SK-N-SH (cell line): ENCODE data around the gene ST8SIA6. TPM values are rescaled to one million over a fixed set of nuclear protein-coding genes. Genes with fewer than 3 reads are reported as not detected.

Experiments used
- CTCF ChIA-PET: fragments of 300-600, 350-600 bp; formaldehyde crosslinking; extraction: SDS; loops from one replicate; lab custom pipeline; 2021; lab: Yijun Ruan, JAX
- POLR2A ChIA-PET: fragments of 350-600 bp; sonication (Branson Sonifier 250); formaldehyde crosslinking; extraction: SDS; loops from one replicate; lab custom pipeline; 2020; ENCODE audit warnings: antibody characterized with exemption, inconsistent platforms; lab: Yijun Ruan, JAX
- DNase-seq: peaks from one replicate; pipeline ENCODE4 v3.0.0; 2012
- H2AFZ ChIP-seq: fragments of 200-600 bp; sonication (generic); 2 replicates; pipeline ENCODE4 v1.8.1; 2016; ENCODE audit warnings: antibody characterized with exemption, mild to moderate bottlenecking, low read depth
- H3F3A ChIP-seq: fragments of 200-600 bp; sonication (generic); replicated peaks from 2 replicates; pipeline ENCODE3; 2016; ENCODE audit warnings: antibody characterized with exemption, mild to moderate bottlenecking; ENCODE audit not compliant: insufficient read depth
- H3K27ac ChIP-seq, 2 experiments: fragments of 200-500 bp in 1 of 2; fragments of 200-600 bp in 1 of 2; sonication (Bioruptor generic) in 1 of 2; sonication (generic), shearing (Covaris generic) in 1 of 2; 2 replicates each; pipeline versions ENCODE4 v1.5.1 to v1.6.1; 2014 to 2016; ENCODE audit warnings: low read depth in 2 of 2, inconsistent platforms in 1 of 2, low read length in 1 of 2, mild to moderate bottlenecking in 1 of 2, mixed read lengths in 1 of 2
- H3K27me3 ChIP-seq: fragments of 200-600 bp; sonication (generic), shearing (Covaris generic); 2 replicates; pipeline ENCODE4 v1.6.1; 2016; ENCODE audit warnings: mixed run types; ENCODE audit not compliant: insufficient read depth
- H3K36me3 ChIP-seq, 2 experiments: fragments of 200-500 bp in 1 of 2; fragments of 200-600 bp in 1 of 2; sonication (Bioruptor generic) in 1 of 2; sonication (generic) in 1 of 2; replicated peaks in 1 of 2; 2 replicates each; pipeline versions ENCODE3 to v1.5.1; 2014 to 2016; ENCODE audit warnings: low read length in 1 of 2, mild to moderate bottlenecking in 1 of 2; ENCODE audit not compliant: insufficient read depth in 2 of 2, control insufficient read depth in 1 of 2
- H3K4me1 ChIP-seq, 2 experiments: fragments of 200-500 bp in 1 of 2; fragments of 200-600 bp in 1 of 2; sonication (Bioruptor generic) in 1 of 2; sonication (generic), shearing (Covaris generic) in 1 of 2; 2 replicates each; pipeline versions ENCODE4 v1.5.1 to v1.6.1; 2014 to 2016; ENCODE audit warnings: low read depth in 1 of 2, low read length in 1 of 2, mixed run types in 1 of 2; ENCODE audit not compliant: insufficient read depth in 2 of 2, control insufficient read depth in 1 of 2
- H3K4me2 ChIP-seq: fragments of 200-600 bp; sonication (generic), shearing (Covaris generic); 2 replicates; pipeline ENCODE4 v1.6.1; 2017; ENCODE audit warnings: mixed run types
- H3K4me3 ChIP-seq, 2 experiments: fragments of 200-500 bp in 1 of 2; fragments of 200-600 bp in 1 of 2; sonication (Bioruptor generic) in 1 of 2; sonication (generic), shearing (Covaris generic) in 1 of 2; 2 replicates each; pipeline versions ENCODE4 v1.5.1 to v1.8.1; 2014 to 2016; ENCODE audit warnings: low read depth in 2 of 2, inconsistent platforms in 1 of 2, low read length in 1 of 2, mild to moderate bottlenecking in 1 of 2, mixed read lengths in 1 of 2, moderate library complexity in 1 of 2
- H3K79me2 ChIP-seq: fragments of 200-600 bp; sonication (generic); 2 replicates; pipeline ENCODE4 v1.8.1; 2017; ENCODE audit warnings: mild to moderate bottlenecking; ENCODE audit not compliant: insufficient read depth
- H3K9ac ChIP-seq: fragments of 200-600 bp; sonication (generic); 2 replicates; pipeline ENCODE4 v1.6.1; 2017; ENCODE audit warnings: mixed run types
- H3K9me2 ChIP-seq: fragments of 200-600 bp; sonication (generic); 2 replicates; pipeline ENCODE4 v1.6.1; 2017; ENCODE audit warnings: mixed run types
- H3K9me3 ChIP-seq: fragments of 200-600 bp; sonication (generic); 2 replicates; pipeline ENCODE4 v1.6.1; 2017; ENCODE audit warnings: mixed run types, mild to moderate bottlenecking, moderate library complexity
- H4K20me1 ChIP-seq: fragments of 200-600 bp; sonication (generic); 2 replicates; pipeline ENCODE4 v1.6.1; 2017; ENCODE audit warnings: mild to moderate bottlenecking, mixed run types; ENCODE audit not compliant: insufficient read depth
- CHD2 ChIP-seq: fragments of 150-350 bp; IDR thresholded peaks from 2 replicates; pipeline ENCODE4 v1.6.1; 2018; ENCODE audit warnings: low read length; ENCODE audit not compliant: partially characterized antibody
- EP300 ChIP-seq, 2 experiments: IDR thresholded peaks; 2 replicates each; pipeline versions ENCODE4 v1.4.0 to v1.6.1; 2012; ENCODE audit warnings: borderline replicate concordance in 1 of 2, low read depth in 1 of 2, low read length in 1 of 2
- FOXJ3 ChIP-seq: sonication (generic); formaldehyde crosslinking; IDR thresholded peaks from 2 replicates; pipeline ENCODE4 v1.5.1; 2020; ENCODE audit warnings: mild to moderate bottlenecking, missing genetic modification reagents
- FOXM1 ChIP-seq: IDR thresholded peaks from 2 replicates; pipeline ENCODE4 v1.4.0; 2012; ENCODE audit warnings: low read depth, mild to moderate bottlenecking
- JUND ChIP-seq: IDR thresholded peaks from 2 replicates; pipeline ENCODE4 v1.4.0; 2012
- MEF2A ChIP-seq: IDR thresholded peaks from 2 replicates; pipeline ENCODE4 v1.4.0; 2012; ENCODE audit warnings: low read depth, borderline replicate concordance
- POLR2AphosphoS5 ChIP-seq: IDR thresholded peaks from 2 replicates; pipeline ENCODE4 v1.6.1; 2012; ENCODE audit warnings: low read depth, low read length
- RAD21 ChIP-seq: IDR thresholded peaks from 2 replicates; pipeline ENCODE4 v1.6.1; 2012; ENCODE audit warnings: mild to moderate bottlenecking, low read length
- RFX5 ChIP-seq: IDR thresholded peaks from 2 replicates; pipeline ENCODE4 v1.6.1; 2012; ENCODE audit warnings: mild to moderate bottlenecking, improper control_type of control experiment, low read length
- TAF1 ChIP-seq: IDR thresholded peaks from 2 replicates; pipeline ENCODE4 v1.6.1; 2012; ENCODE audit warnings: low read depth, mild to moderate bottlenecking, low read length, moderate library complexity, borderline replicate concordance
- YY1 ChIP-seq: IDR thresholded peaks from 2 replicates; pipeline ENCODE4 v1.4.0; 2012; ENCODE audit warnings: low read depth, mild to moderate bottlenecking
- WGBS: methylation state at CpG from one replicate; pipeline ENCODE4 v1.1.6; 2017; ENCODE audit warnings: low lambda C conversion rate; 5-methylcytosine and 5-hydroxymethylcytosine counted together
- polyA plus RNA-seq, 3 experiments: library from polyadenylated mRNA; depleted of rRNA; stranded (reverse); fragments of >200 nt; gene quantifications; 2 replicates each; pipeline ENCODE4 v1.2.3, GENCODE V29; 2012
- TF ChIP-seq, protein P1 (sequence below): fragments of 150-350 bp; IDR thresholded peaks from 2 replicates; pipeline ENCODE4 v1.6.1; 2017; ENCODE audit warnings: antibody characterized with exemption, low read length, low read depth, borderline replicate concordance
- TF ChIP-seq, protein P2 (sequence below): fragments of 200-600 bp; sonication (generic); IDR thresholded peaks from 2 replicates; pipeline ENCODE4 v1.6.1; 2017; ENCODE audit warnings: antibody characterized with exemption, mild to moderate bottlenecking, moderate library complexity

The ST8SIA6 gene
- polyA plus RNA-seq, 1 of the 3 experiments (the other 2 are of a cell fraction): 0.03 TPM

DNA sequence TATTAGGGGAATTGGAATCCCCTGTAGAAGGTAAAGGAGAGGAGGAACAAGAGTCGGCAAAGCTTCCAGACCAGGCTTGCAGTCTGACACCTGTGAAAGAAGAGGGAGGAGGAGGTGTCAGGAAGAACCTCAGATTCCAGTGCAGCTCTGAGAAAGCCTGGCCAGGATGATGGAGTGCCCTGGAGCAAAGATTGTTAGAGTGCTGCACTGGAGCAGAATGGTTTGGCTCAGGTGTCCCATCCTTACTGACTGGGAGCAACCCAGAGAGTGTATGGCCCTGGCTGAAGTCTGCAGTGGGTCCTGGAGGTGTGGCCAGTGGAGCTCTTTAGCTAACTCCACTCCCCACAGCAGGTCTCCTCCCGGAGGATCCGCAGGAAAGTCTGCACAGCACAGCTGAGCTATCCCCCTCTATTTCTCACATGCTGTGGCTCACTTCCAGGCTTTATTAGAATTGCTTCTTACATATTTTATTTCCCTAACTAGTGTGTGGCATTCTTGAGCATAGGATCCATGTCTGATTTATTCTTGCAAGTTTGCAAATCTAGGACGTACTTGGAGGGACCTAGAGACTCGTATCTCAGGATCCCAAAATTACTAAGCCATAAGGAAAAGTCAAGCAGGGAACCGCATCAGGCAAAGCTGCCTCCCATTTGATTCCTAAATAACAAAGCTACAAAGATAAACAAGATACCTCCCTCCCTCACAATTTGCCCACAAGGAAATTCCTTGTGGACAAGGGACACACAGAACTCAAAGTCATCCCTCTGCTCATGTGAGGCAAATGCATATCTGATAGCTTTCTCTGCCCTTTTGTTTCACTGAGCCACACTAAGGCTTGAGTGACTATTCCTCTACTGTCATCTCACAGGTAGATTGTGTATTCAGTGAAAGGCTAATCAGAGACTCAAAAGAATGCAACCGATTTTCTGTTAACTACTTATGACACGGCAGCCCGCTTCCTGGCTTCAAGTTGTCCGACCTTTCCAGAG, 167.5 kb downstream of the ST8SIA6 start:
- no peak overlapping the region for H3K4me3 ChIP-seq
- TF ChIP-seq MEF2A (no peak), JUND (no peak), EP300 (IDR thresholded peaks at IDR 0.05; ENCODE audit: borderline replicate concordance in 1 of 2, low read depth in 1 of 2, low read length in 1 of 2) (no peak), RAD21 (no peak), YY1 (no peak), CHD2 (no peak), FOXJ3 (CRISPR knock-in tag) (no peak), RFX5 (no peak)
- TF ChIP-seq, protein P1, sequence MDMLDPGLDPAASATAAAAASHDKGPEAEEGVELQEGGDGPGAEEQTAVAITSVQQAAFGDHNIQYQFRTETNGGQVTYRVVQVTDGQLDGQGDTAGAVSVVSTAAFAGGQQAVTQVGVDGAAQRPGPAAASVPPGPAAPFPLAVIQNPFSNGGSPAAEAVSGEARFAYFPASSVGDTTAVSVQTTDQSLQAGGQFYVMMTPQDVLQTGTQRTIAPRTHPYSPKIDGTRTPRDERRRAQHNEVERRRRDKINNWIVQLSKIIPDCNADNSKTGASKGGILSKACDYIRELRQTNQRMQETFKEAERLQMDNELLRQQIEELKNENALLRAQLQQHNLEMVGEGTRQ: no peak
- no peaks in the 10 kb centered on the region for H3K79me2 ChIP-seq
- CTCF ChIA-PET: interaction anchor here (0.7 to 1.2 kb wide), 5 partner anchors 19 to 459 kb away, joined by 3 to 4 read pairs (median 4); no protein-coding TSS in a partner anchor
- no peaks in the 10 kb centered on the region for H4K20me1 ChIP-seq
- no peaks in the 10 kb centered on the region for H3K9me2 ChIP-seq
- H3K4me1 ChIP-seq: no peaks in the 10 kb centered on the region
- 66% methylated on average over 10 of the region's 10 CpGs for WGBS
- no peaks in the 10 kb centered on the region for H3K9me3 ChIP-seq
- no peaks in the 10 kb centered on the region; the same call in 1 of the 2 replicates for H3K27me3 ChIP-seq
- no peak overlapping the region for H3K4me2 ChIP-seq
- no peak for DNase-seq
- H3K36me3 ChIP-seq: no peaks in the 10 kb centered on the region
- no peak overlapping the region for H3K27ac ChIP-seq
- no peak overlapping the region for H3K9ac ChIP-seq
- POLR2A ChIA-PET: no interaction called here
- H2AFZ ChIP-seq: no peak overlapping the region
- H3F3A ChIP-seq: no peaks in the 10 kb centered on the region

DNA sequence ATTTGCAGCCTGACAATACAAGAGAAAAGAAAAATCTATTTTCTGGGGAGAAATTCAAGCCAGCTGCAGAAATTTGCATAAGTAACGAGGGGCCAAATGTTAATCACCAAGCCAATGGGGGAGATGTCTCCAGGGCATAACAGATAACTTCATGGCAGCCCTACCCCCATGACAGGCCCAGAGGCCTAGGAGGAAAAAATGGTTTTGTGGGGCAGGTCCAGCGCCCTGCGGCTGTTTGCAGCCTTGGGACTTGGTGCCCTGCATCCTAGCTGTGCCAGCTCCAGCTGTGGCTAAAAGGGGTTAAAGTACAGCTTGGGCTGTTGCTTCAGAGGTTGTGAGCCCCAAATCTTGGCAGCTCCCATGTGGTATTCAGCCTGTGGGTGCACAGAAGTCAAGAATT, 172.1 kb downstream of the ST8SIA6 start:
- Histone ChIP-seq H3K79me2 (no peaks in the 10 kb centered on the region), H3K4me3 (no peak overlapping the region), H3K27ac (no peak overlapping the region), H3K9me2 (no peaks in the 10 kb centered on the region), H4K20me1 (no peaks in the 10 kb centered on the region), H3K4me2 (no peak overlapping the region), H3K36me3 (no peaks in the 10 kb centered on the region), H3K9me3 (no peaks in the 10 kb centered on the region), H2AFZ (no peak overlapping the region), H3K27me3 (no peaks in the 10 kb centered on the region; the same call in 1 of the 2 replicates), H3F3A (no peaks in the 10 kb centered on the region), H3K9ac (no peak overlapping the region), H3K4me1 (no peaks in the 10 kb centered on the region)
- WGBS: 0% methylated on average over 1 of the region's 3 CpGs
- no peak for DNase-seq
- TF ChIP-seq TAF1 (no peak), FOXM1 (no peak), POLR2AphosphoS5 (no peak)
- TF ChIP-seq, protein P2, sequence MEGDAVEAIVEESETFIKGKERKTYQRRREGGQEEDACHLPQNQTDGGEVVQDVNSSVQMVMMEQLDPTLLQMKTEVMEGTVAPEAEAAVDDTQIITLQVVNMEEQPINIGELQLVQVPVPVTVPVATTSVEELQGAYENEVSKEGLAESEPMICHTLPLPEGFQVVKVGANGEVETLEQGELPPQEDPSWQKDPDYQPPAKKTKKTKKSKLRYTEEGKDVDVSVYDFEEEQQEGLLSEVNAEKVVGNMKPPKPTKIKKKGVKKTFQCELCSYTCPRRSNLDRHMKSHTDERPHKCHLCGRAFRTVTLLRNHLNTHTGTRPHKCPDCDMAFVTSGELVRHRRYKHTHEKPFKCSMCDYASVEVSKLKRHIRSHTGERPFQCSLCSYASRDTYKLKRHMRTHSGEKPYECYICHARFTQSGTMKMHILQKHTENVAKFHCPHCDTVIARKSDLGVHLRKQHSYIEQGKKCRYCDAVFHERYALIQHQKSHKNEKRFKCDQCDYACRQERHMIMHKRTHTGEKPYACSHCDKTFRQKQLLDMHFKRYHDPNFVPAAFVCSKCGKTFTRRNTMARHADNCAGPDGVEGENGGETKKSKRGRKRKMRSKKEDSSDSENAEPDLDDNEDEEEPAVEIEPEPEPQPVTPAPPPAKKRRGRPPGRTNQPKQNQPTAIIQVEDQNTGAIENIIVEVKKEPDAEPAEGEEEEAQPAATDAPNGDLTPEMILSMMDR: no peak
- POLR2A ChIA-PET: no interaction called here
- CTCF ChIA-PET: interaction anchor here (0.7 to 0.9 kb wide), 2 partner anchors 9 to 74 kb away, joined by 3 read pairs; no protein-coding TSS in a partner anchor
